Measurements from ENCODE around the gene TXNDC2.

The TXNDC2 gene

GRCh38 chr18:9886005-9886348 lies 204 bp downstream of the TXNDC2 start:
- TF ChIP-seq GLIS3 (CRISPR knock-in tag; IDR thresholded peaks at IDR 0.05) (no peak), TOX (CRISPR knock-in tag; IDR thresholded peaks at IDR 0.05; ENCODE audit: borderline replicate concordance) (no peak), CSRNP3 (CRISPR knock-in tag; IDR thresholded peaks at IDR 0.05) (no peak), POU6F1 (CRISPR knock-in tag; IDR thresholded peaks at IDR 0.05; ENCODE audit: borderline replicate concordance, low read depth) (no peak), CREB5 (CRISPR knock-in tag; IDR thresholded peaks at IDR 0.05; ENCODE audit: low read depth) (no peak), SNAI2 (CRISPR knock-in tag; IDR thresholded peaks at IDR 0.05) (no peak), ZFP30 (CRISPR knock-in tag; IDR thresholded peaks at IDR 0.05) (no peak), BACH2 (CRISPR knock-in tag; IDR thresholded peaks at IDR 0.05; ENCODE audit: borderline replicate concordance) (no peak), ZC3H10 (CRISPR knock-in tag; IDR thresholded peaks at IDR 0.05) (no peak), TSHZ2 (CRISPR knock-in tag; IDR thresholded peaks at IDR 0.05) (no peak), TCF4 (CRISPR knock-in tag; IDR thresholded peaks at IDR 0.05; ENCODE audit: borderline replicate concordance) (no peak), ZNF565 (CRISPR knock-in tag; conservative IDR thresholded peaks at IDR 0.05; ENCODE audit: low read depth) (no peak), RARB (CRISPR knock-in tag; IDR thresholded peaks at IDR 0.05) (no peak), ZFP3 (CRISPR knock-in tag; IDR thresholded peaks at IDR 0.05) (no peak), OSR1 (CRISPR knock-in tag; IDR thresholded peaks at IDR 0.05) (no peak), PATZ1 (CRISPR knock-in tag; IDR thresholded peaks at IDR 0.05; ENCODE audit: borderline replicate concordance) (no peak), ZNF70 (CRISPR knock-in tag; IDR thresholded peaks at IDR 0.05) (no peak), PPARA (CRISPR knock-in tag; IDR thresholded peaks at IDR 0.05; ENCODE audit: borderline replicate concordance) (no peak), ISL1 (CRISPR knock-in tag; IDR thresholded peaks at IDR 0.05) (no peak), CSDC2 (CRISPR knock-in tag; IDR thresholded peaks at IDR 0.05) (no peak)
- ATAC-seq = no peak

GRCh38 chr18:9887992-9888391 lies 2.2 kb downstream of the TXNDC2 start:
- TF ChIP-seq ZNF565 (CRISPR knock-in tag; conservative IDR thresholded peaks at IDR 0.05; ENCODE audit: low read depth) (no peak), TSHZ2 (CRISPR knock-in tag; IDR thresholded peaks at IDR 0.05) (no peak), PATZ1 (CRISPR knock-in tag; IDR thresholded peaks at IDR 0.05; ENCODE audit: borderline replicate concordance) (no peak), CSDC2 (CRISPR knock-in tag; IDR thresholded peaks at IDR 0.05) (no peak), ZFP30 (CRISPR knock-in tag; IDR thresholded peaks at IDR 0.05) (no peak), ZC3H10 (CRISPR knock-in tag; IDR thresholded peaks at IDR 0.05) (no peak), GLIS3 (CRISPR knock-in tag; IDR thresholded peaks at IDR 0.05) (no peak), SNAI2 (CRISPR knock-in tag; IDR thresholded peaks at IDR 0.05) (no peak), BACH2 (CRISPR knock-in tag; IDR thresholded peaks at IDR 0.05; ENCODE audit: borderline replicate concordance) (no peak), OSR1 (CRISPR knock-in tag; IDR thresholded peaks at IDR 0.05) (no peak)
- ATAC-seq = no peak

Data from SK-N-SH treated with all-trans-retinoic acid at 6 μM for 48 hours (cell line).